Naive B cell (primary cell): Measurements from ENCODE around the gene SLC26A11. TPM values are rescaled to one million over a fixed set of nuclear protein-coding genes. Genes with fewer than 3 reads are reported as not detected.
A peak's percentile ranks its signal among the peaks of the same experiment; 100 is the strongest.
"Not testable (repeated sequence)": the region's sequence is repeated elsewhere in the genome, so short reads cannot be mapped to it uniquely, and the experiment has no call there.

ENCODE experiments used
- ATAC-seq, 2 donors: fragments of 150-1000 bp; cut with Tn5 transposase; 2 replicates each; pipeline ENCODE4 v1.10.0; 2021; ENCODE audit warnings: low read depth in 2 of 2, mild to moderate bottlenecking in 2 of 2, moderate library complexity in 2 of 2
- DNase-seq: peaks from one replicate; pipeline ENCODE4 v3.0.0; 2022
- H3K27ac Mint-ChIP-seq, 6 donors: one replicate each; pipeline ENCODE4 v1.8.0; 2020 to 2022; ENCODE audit warnings: mild to moderate bottlenecking in 6 of 6, mixed read lengths in 6 of 6, moderate library complexity in 5 of 6, inconsistent platforms in 2 of 6
- H3K27me3 Mint-ChIP-seq, 3 donors: one replicate each; pipeline ENCODE4 v1.8.0; 2021 to 2022; ENCODE audit warnings: mixed read lengths in 3 of 3, mild to moderate bottlenecking in 1 of 3
- H3K36me3 Mint-ChIP-seq, 2 donors: one replicate each; pipeline ENCODE4 v1.8.0; 2020 to 2022; ENCODE audit warnings: mixed read lengths in 2 of 2, inconsistent platforms in 1 of 2, mild to moderate bottlenecking in 1 of 2
- H3K4me1 Mint-ChIP-seq, 3 donors: one replicate each; pipeline ENCODE4 v1.8.0; 2020 to 2022; ENCODE audit warnings: mixed read lengths in 3 of 3, inconsistent platforms in 1 of 3, mild to moderate bottlenecking in 1 of 3, moderate library complexity in 1 of 3
- H3K4me3 Mint-ChIP-seq, 8 donors: one replicate each; pipeline ENCODE4 v1.8.0; 2020 to 2022; ENCODE audit warnings: mild to moderate bottlenecking in 8 of 8, mixed read lengths in 8 of 8, moderate library complexity in 8 of 8, inconsistent platforms in 2 of 8
- H3K9me3 Mint-ChIP-seq, 7 donors: one replicate each; pipeline ENCODE4 v1.8.0; 2020 to 2022; ENCODE audit warnings: mixed read lengths in 7 of 7, mild to moderate bottlenecking in 5 of 7, inconsistent platforms in 2 of 7, moderate library complexity in 1 of 7
- polyA plus RNA-seq, 6 donors: library from polyadenylated mRNA; unstranded; fragments of 300-500 nt; fragmentation: Illumina TruSeq; gene quantifications; one replicate each; pipeline ENCODE4 v1.2.3, GENCODE V29; 2021; ENCODE audit warnings: low read depth in 6 of 6

SLC26A11 gene
- polyA plus RNA-seq, 6 donors from 2014 or later = 1.6 to 9.5 (median 7.4) TPM

GRCh38 chr17:80224683-80225082 lies 4.5 kb downstream of the SLC26A11 start:
- peaks cover 0 to 8% of the 10 kb centered on the region in 2 donors for H3K36me3 Mint-ChIP-seq

DNA sequence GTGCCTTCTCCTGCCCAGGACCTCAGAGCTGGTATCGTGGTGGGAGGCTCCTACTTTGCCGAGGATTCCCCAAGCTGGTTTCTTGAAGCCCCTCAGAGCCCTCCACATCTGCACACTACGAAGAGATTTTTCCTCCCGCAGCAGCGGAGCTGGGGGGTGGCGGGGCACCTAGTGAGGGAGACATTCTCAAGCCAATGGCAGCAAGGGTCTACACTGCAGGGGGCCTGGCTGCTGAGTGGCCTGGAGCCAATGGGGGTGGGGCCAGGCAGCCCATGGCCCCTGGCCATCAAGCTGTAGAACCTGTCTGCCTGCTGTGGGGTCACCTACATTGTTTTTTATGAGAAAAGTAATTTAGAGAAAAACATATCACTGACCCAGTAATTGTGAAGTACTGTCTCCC lies 5.0 kb downstream of the SLC26A11 start:
- Mint-ChIP-seq H3K4me1 (peaks cover 2 to 11% (median 5%) of the 10 kb centered on the region in 3 donors), H3K4me3 (no peak overlapping the region), H3K9me3 (peaks cover 0 to 3% (median 0%) of the 10 kb centered on the region in 7 donors), H3K27ac (peak overlapping the region in 2 of 6 donors; percentile 49 to 54), H3K27me3 (peaks cover 0 to 9% (median 7%) of the 10 kb centered on the region in 3 donors), H3K36me3 (peaks cover 0 to 8% of the 10 kb centered on the region in 2 donors)
- no peak for DNase-seq
- ATAC-seq = no peak

More at GRCh38 chr17:80224683-80225082, 4.5 kb downstream of the SLC26A11 start:
- Mint-ChIP-seq H3K27ac (no peak overlapping the region), H3K9me3 (peaks cover 0 to 3% (median 0%) of the 10 kb centered on the region in 7 donors), H3K27me3 (peaks cover 0 to 9% (median 7%) of the 10 kb centered on the region in 3 donors), H3K4me3 (no peak overlapping the region), H3K4me1 (peaks cover 4 to 15% (median 8%) of the 10 kb centered on the region in 3 donors)
- ATAC-seq (no peak), DNase-seq (no peak)

- H3K27ac Mint-ChIP-seq = no peak overlapping the region
- no peak overlapping the region for H3K4me3 Mint-ChIP-seq
- no peak for DNase-seq
- H3K4me1 Mint-ChIP-seq = peaks cover 0 to 11% (median 5%) of the 10 kb centered on the region in 3 donors
- peaks cover 3 to 9% of the 10 kb centered on the region in 2 donors for H3K36me3 Mint-ChIP-seq
- peaks cover 0 to 11% (median 8%) of the 10 kb centered on the region in 7 donors for H3K9me3 Mint-ChIP-seq
- no peak for ATAC-seq
- H3K27me3 Mint-ChIP-seq = peaks cover 0 to 9% (median 7%) of the 10 kb centered on the region in 3 donors
These were observed 6.9 kb downstream of the SLC26A11 start for GRCh38 chr17:80227156-80227555.

GRCh38 chr17:80227666-80228065 lies 7.4 kb downstream of the SLC26A11 start:
- Mint-ChIP-seq H3K27ac (no peak overlapping the region), H3K4me1 (peaks cover 0 to 8% (median 5%) of the 10 kb centered on the region in 3 donors), H3K9me3 (peaks cover 3 to 16% (median 13%) of the 10 kb centered on the region in 7 donors), H3K27me3 (peaks cover 0 to 9% (median 7%) of the 10 kb centered on the region in 3 donors), H3K36me3 (peaks cover 3 to 14% of the 10 kb centered on the region in 2 donors), H3K4me3 (no peak overlapping the region)
- no peak for ATAC-seq
- no peak for DNase-seq

GRCh38 chr17:80228477-80228876 lies 8.2 kb downstream of the SLC26A11 start:
- peaks cover 3 to 21% of the 10 kb centered on the region in 2 donors for H3K36me3 Mint-ChIP-seq
- H3K4me1 Mint-ChIP-seq = peaks cover 0 to 5% (median under 1%) of the 10 kb centered on the region in 3 donors
- DNase-seq (no peak), ATAC-seq (no peak)
- peaks cover 0 to 9% (median under 1%) of the 10 kb centered on the region in 3 donors for H3K27me3 Mint-ChIP-seq
- peaks cover 5 to 22% (median 19%) of the 10 kb centered on the region in 7 donors for H3K9me3 Mint-ChIP-seq
- H3K27ac Mint-ChIP-seq = peak overlapping the region in 1 of 6 donors; percentile 90
- H3K4me3 Mint-ChIP-seq = peak overlapping the region in 2 of 8 donors; percentile 12 to 24

- Mint-ChIP-seq H3K36me3 (peaks cover 3 to 21% of the 10 kb centered on the region in 2 donors), H3K27ac (peak overlapping the region in 1 of 6 donors; percentile 90), H3K9me3 (peaks cover 5 to 27% (median 24%) of the 10 kb centered on the region in 7 donors), H3K4me1 (peaks cover 0 to 2% (median 0%) of the 10 kb centered on the region in 3 donors), H3K4me3 (no peak overlapping the region), H3K27me3 (peaks cover 0 to 5% (median 0%) of the 10 kb centered on the region in 3 donors)
- ATAC-seq = no peak
- no peak for DNase-seq
These were observed 8.8 kb downstream of the SLC26A11 start for GRCh38 chr17:80229011-80229410.

- DNase-seq = no peak
- ATAC-seq = no peak
These were observed 12.2 kb downstream of the SLC26A11 start for GRCh38 chr17:80232438-80232837.

GRCh38 chr17:80233202-80233601 lies 13.0 kb downstream of the SLC26A11 start:
- H3K9me3 Mint-ChIP-seq = peaks cover 5 to 40% (median 32%) of the 10 kb centered on the region in 7 donors
- DNase-seq (no peak), ATAC-seq (no peak)
- H3K4me1 Mint-ChIP-seq = no peaks in the 10 kb centered on the region
- H3K27ac Mint-ChIP-seq = no peak overlapping the region
- H3K4me3 Mint-ChIP-seq = no peak overlapping the region
- H3K27me3 Mint-ChIP-seq = no peaks in the 10 kb centered on the region
- peaks cover 3 to 25% of the 10 kb centered on the region in 2 donors for H3K36me3 Mint-ChIP-seq

More at GRCh38 chr17:80232438-80232837, 12.2 kb downstream of the SLC26A11 start:
- H3K27me3 Mint-ChIP-seq = no peaks in the 10 kb centered on the region
- no peaks in the 10 kb centered on the region for H3K4me1 Mint-ChIP-seq
- H3K27ac Mint-ChIP-seq = no peak overlapping the region
- H3K36me3 Mint-ChIP-seq = peaks cover 3 to 25% of the 10 kb centered on the region in 2 donors
- H3K9me3 Mint-ChIP-seq = peaks cover 5 to 40% (median 32%) of the 10 kb centered on the region in 7 donors
- no peak overlapping the region for H3K4me3 Mint-ChIP-seq

DNA sequence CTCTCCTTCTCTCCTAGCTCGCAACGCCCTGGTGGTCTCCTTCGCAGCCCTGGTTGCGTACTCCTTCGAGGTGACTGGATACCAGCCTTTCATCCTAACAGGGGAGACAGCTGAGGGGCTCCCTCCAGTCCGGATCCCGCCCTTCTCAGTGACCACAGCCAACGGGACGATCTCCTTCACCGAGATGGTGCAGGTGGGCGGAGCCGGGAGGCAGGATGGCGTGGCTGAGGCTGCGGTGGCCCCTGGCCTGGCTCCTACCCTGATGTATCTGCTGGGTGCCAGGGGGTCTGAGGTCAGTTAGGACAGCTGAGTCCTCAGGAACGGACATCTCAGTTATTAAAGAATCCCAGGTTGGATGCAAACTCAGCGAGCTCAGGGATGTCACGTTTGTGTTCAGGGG lies 16.7 kb downstream of the SLC26A11 start:
- no peak for DNase-seq
- Mint-ChIP-seq H3K27me3 (no peaks in the 10 kb centered on the region), H3K9me3 (peaks cover 5 to 31% (median 26%) of the 10 kb centered on the region in 7 donors), H3K27ac (no peak overlapping the region), H3K36me3 (peaks cover 0 to 25% of the 10 kb centered on the region in 2 donors), H3K4me1 (peaks cover 0 to 3% (median 0%) of the 10 kb centered on the region in 3 donors), H3K4me3 (no peak overlapping the region)
- no peak for ATAC-seq

DNA sequence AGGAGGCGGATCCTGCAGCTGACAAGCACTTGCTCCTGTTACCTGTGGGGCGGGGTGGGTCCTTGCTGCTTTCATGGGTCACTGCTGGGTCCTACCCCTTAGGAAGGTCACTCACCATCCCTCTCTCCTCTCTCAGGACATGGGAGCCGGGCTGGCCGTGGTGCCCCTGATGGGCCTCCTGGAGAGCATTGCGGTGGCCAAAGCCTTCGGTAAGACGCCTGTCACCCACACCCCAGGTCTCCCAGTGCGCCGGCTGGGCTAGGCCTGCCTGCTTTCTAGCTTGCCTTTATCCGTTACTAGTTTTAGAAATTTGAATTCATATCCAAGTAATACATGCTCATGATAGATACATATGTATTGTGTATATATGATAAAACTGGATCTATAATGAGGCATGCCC lies 17.2 kb downstream of the SLC26A11 start:
- Mint-ChIP-seq H3K4me1 (peaks cover 0 to 3% (median 0%) of the 10 kb centered on the region in 3 donors), H3K9me3 (peaks cover 4 to 27% (median 21%) of the 10 kb centered on the region in 7 donors), H3K27me3 (no peaks in the 10 kb centered on the region), H3K36me3 (peaks cover 0 to 22% of the 10 kb centered on the region in 2 donors), H3K27ac (peak overlapping the region in 1 of 6 donors; percentile 59), H3K4me3 (no peak overlapping the region)
- DNase-seq (no peak), ATAC-seq (no peak)

DNA sequence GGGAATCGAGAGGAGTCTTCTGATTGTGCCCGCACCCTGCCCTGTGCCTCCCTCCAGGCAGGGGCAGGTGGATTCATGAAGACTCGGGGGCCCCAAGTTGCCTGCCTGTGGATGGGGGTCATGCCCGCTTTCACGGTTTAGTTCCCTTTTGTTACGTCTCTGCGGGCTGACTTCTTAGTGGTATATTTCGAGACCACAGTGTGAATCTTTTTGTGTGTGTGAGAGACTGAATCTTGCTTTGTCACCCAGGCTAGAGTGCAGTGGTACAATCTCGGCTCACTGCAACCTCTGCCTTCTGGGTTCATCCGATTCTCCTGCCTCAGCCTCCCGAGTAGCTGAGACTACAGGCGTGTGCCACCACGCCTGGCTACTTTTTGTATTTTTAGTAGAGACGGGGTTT lies 22.3 kb downstream of the SLC26A11 start:
- H3K27me3 Mint-ChIP-seq = no peaks in the 10 kb centered on the region
- H3K36me3 Mint-ChIP-seq = no peaks in the 10 kb centered on the region
- ATAC-seq (no peak), DNase-seq (no peak)
- peaks cover 0 to 1% (median 0%) of the 10 kb centered on the region in 7 donors for H3K9me3 Mint-ChIP-seq
- no peak overlapping the region for H3K4me3 Mint-ChIP-seq
- no peak overlapping the region for H3K27ac Mint-ChIP-seq
- H3K4me1 Mint-ChIP-seq = peaks cover 0 to 3% (median 0%) of the 10 kb centered on the region in 3 donors

GRCh38 chr17:80243526-80244433 lies 23.6 kb downstream of the SLC26A11 start:
- H3K4me1 Mint-ChIP-seq = no peaks in the 10 kb centered on the region
- no peak for ATAC-seq

GRCh38 chr17:80244448-80244847 lies 24.2 kb downstream of the SLC26A11 start:
- H3K9me3 Mint-ChIP-seq, H3K4me1 Mint-ChIP-seq, H3K27me3 Mint-ChIP-seq, H3K36me3 Mint-ChIP-seq, H3K4me3 Mint-ChIP-seq, ATAC-seq, DNase-seq: not testable (repeated sequence)
- H3K27ac Mint-ChIP-seq = peak overlapping the region in 1 of 6 donors; percentile 15

More at GRCh38 chr17:80243526-80244433, 23.6 kb downstream of the SLC26A11 start:
- DNase-seq = no peak
- Mint-ChIP-seq H3K27me3 (no peaks in the 10 kb centered on the region), H3K4me3 (no peak overlapping the region), H3K9me3 (no peaks in the 10 kb centered on the region), H3K27ac (no peak overlapping the region), H3K36me3 (no peaks in the 10 kb centered on the region)
